ENCODE results near the gene NANS. TPM values are rescaled to one million over a fixed set of nuclear protein-coding genes. Genes with fewer than 3 reads are reported as not detected.
"Not testable (repeated sequence)": the region's sequence is repeated elsewhere in the genome, so short reads cannot be mapped to it uniquely, and the experiment has no call there.

NANS gene
- total RNA-seq, 1 donor from 2014 or later, result 41.4 TPM

DNA sequence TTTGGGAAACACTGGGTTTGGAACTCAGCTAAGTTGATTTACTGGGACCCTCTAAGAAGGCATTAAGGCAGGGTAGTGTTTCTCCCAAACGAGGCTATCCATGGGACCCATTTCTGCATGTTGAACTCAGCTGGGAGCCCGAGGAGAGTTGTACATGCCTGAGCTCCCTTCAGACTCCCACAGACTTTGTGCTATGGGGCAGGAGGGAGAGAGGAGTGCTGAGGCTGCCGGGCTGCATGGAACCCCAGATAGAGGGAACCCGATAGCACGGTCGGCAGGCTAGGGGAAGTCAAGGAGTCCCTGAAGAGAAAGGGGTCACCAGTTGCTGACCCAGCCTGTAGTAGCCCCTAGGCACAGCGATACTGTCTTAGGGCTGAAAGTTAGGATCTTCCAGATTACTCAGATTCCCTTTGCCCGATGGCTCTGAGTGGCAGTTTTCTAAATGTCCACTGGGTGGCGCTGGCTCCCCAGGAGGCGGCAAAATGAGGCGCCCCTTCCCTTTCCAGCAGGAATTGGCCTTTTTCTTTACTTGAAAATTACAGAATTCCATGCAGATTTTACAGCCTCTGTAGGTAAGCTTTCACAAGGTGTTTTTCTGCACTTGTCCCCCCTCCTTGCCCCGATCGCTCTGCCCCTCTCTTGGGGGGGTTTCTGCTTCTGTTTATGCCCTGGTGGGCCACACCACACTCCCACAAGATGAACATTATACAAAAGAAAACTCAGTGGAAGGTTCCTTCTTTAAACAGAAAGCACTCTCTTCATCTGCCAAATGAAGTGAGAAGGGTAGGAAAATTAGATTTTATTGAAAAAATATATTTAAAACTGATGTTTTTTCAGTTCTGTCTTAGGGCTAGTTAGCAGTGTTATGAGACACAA lies 17.8 kb downstream of the NANS start:
- Mint-ChIP-seq H3K4me3 (ENCODE audit: unreplicated experiment) (no peak overlapping the region), H3K9me3 (ENCODE audit: unreplicated experiment) (no peaks in the 10 kb centered on the region), H3K4me1 (ENCODE audit: unreplicated experiment) (peaks cover 5% of the 10 kb centered on the region), H3K27ac (ENCODE audit: unreplicated experiment) (no peak overlapping the region), H3K36me3 (ENCODE audit: low read depth, unreplicated experiment) (peaks cover 11% of the 10 kb centered on the region), H3K27me3 (ENCODE audit: unreplicated experiment) (peaks cover 2% of the 10 kb centered on the region)
- DNase-seq (ENCODE audit: low spot score), result peak; percentile 82
- TF ChIP-seq, protein P1, sequence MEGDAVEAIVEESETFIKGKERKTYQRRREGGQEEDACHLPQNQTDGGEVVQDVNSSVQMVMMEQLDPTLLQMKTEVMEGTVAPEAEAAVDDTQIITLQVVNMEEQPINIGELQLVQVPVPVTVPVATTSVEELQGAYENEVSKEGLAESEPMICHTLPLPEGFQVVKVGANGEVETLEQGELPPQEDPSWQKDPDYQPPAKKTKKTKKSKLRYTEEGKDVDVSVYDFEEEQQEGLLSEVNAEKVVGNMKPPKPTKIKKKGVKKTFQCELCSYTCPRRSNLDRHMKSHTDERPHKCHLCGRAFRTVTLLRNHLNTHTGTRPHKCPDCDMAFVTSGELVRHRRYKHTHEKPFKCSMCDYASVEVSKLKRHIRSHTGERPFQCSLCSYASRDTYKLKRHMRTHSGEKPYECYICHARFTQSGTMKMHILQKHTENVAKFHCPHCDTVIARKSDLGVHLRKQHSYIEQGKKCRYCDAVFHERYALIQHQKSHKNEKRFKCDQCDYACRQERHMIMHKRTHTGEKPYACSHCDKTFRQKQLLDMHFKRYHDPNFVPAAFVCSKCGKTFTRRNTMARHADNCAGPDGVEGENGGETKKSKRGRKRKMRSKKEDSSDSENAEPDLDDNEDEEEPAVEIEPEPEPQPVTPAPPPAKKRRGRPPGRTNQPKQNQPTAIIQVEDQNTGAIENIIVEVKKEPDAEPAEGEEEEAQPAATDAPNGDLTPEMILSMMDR (IDR thresholded peaks at IDR 0.05; ENCODE audit: unreplicated experiment), result peak; percentile 97

DNA sequence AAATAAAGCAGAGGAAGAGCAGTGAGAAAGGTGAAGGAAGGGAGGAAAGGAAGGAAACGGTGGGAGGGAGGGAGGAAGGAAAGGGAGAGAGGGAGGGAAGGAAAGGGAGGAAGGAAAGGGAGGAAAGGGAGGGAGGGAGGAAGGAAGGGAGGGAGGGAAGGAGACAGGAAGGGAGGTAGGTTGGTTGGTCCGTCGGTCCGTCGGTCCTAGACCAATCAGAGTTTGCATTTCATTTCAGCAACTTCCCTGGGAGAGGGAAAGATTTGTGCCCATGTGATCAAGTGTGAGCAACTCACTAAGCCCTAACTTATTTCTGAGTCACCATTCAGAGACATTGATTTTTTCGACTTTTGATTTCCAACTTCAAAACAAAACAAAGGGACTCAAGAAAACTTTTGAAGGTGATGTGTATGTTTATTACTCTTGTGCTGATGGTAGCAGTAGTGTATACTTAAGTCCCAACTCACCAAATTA lies 18.8 kb downstream of the NANS start:
- Mint-ChIP-seq H3K27me3 (ENCODE audit: unreplicated experiment) (peaks cover 2% of the 10 kb centered on the region), H3K4me3 (ENCODE audit: unreplicated experiment) (no peak overlapping the region), H3K9me3 (ENCODE audit: unreplicated experiment) (no peaks in the 10 kb centered on the region), H3K36me3 (ENCODE audit: low read depth, unreplicated experiment) (peaks cover 15% of the 10 kb centered on the region), H3K27ac (ENCODE audit: unreplicated experiment) (no peak overlapping the region), H3K4me1 (ENCODE audit: unreplicated experiment) (peaks cover 5% of the 10 kb centered on the region)
- TF ChIP-seq, protein P1 (IDR thresholded peaks at IDR 0.05; ENCODE audit: unreplicated experiment), result no peak
- no peak for DNase-seq (ENCODE audit: low spot score)

DNA sequence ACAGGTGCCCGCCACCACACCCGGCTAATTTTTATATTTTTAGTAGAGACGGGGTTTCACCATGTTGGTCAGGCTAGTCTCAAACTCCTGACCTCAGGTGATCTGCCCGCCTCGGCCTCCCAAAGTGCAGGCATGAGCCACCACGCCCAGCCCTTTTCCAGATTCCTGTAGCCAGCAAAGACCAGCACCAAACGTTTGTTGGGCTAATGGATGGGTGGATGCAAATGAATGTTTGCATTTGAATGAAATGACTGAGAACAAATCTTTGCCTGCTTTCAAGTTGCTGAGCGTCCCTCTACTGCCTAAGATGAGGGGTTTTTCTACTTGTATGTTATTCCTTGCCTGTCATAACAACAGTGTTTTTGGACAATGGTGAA lies 20.0 kb downstream of the NANS start:
- not testable (repeated sequence) for H3K4me3 Mint-ChIP-seq (ENCODE audit: unreplicated experiment); H3K27ac Mint-ChIP-seq (ENCODE audit: unreplicated experiment); DNase-seq (ENCODE audit: low spot score); H3K27me3 Mint-ChIP-seq (ENCODE audit: unreplicated experiment); H3K4me1 Mint-ChIP-seq (ENCODE audit: unreplicated experiment); H3K9me3 Mint-ChIP-seq (ENCODE audit: unreplicated experiment)
- peaks cover 15% of the 10 kb centered on the region for H3K36me3 Mint-ChIP-seq (ENCODE audit: low read depth, unreplicated experiment)

DNA sequence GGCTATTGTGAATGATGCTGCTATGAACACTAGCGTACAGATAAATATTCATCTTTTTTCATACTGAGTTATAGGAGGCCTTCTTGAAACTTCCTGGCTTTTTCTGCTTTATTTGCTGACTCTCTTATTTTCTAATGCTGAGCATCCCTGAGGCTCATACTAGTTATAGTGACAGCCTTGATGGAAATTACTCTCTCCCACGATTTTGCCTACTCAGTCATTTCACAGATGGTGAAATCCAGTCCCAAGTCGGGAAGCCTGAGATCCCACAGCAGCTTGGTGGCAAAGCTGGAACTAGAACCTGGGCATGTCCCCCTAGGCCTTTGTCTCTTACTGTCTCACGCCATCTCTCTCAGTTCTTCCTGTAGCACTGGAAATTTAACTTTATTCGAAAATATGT lies 22.4 kb downstream of the NANS start:
- Mint-ChIP-seq H3K4me1 (ENCODE audit: unreplicated experiment) (peaks cover 13% of the 10 kb centered on the region), H3K27ac (ENCODE audit: unreplicated experiment) (no peak overlapping the region)

DNA sequence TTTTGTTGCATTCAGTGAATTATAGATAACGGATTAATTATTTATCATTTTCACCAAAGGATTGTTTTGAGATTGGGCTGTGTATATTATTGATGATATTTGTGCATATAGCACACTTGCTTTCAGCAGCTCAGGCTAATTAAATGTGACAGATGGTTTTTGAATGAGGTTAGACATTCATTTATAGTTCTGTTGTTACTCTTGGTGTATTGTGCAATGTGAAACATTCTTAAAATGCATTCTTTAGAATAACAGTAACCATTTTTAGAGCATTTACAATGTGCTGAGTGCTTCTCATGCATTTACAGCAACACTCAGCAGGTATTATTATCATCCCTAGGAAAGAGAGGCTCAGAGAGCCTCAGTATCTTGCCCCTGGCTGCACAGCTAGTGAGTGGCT lies 23.8 kb downstream of the NANS start:
- no peak overlapping the region for H3K4me3 Mint-ChIP-seq (ENCODE audit: unreplicated experiment)
- H3K4me1 Mint-ChIP-seq (ENCODE audit: unreplicated experiment), result peaks cover 7% of the 10 kb centered on the region
- no peaks in the 10 kb centered on the region for H3K27me3 Mint-ChIP-seq (ENCODE audit: unreplicated experiment)
- peaks cover 15% of the 10 kb centered on the region for H3K36me3 Mint-ChIP-seq (ENCODE audit: low read depth, unreplicated experiment)
- DNase-seq (ENCODE audit: low spot score), result no peak
- H3K27ac Mint-ChIP-seq (ENCODE audit: unreplicated experiment), result no peak overlapping the region
- no peaks in the 10 kb centered on the region for H3K9me3 Mint-ChIP-seq (ENCODE audit: unreplicated experiment)
- TF ChIP-seq, protein P1 (IDR thresholded peaks at IDR 0.05; ENCODE audit: unreplicated experiment), result no peak

More for the DNA sequence above, 22.4 kb downstream of the NANS start:
- Mint-ChIP-seq H3K9me3 (ENCODE audit: unreplicated experiment) (no peaks in the 10 kb centered on the region), H3K27me3 (ENCODE audit: unreplicated experiment) (no peaks in the 10 kb centered on the region), H3K36me3 (ENCODE audit: low read depth, unreplicated experiment) (peaks cover 15% of the 10 kb centered on the region), H3K4me3 (ENCODE audit: unreplicated experiment) (no peak overlapping the region)
- DNase-seq (ENCODE audit: low spot score), result no peak
- TF ChIP-seq, protein P1 (IDR thresholded peaks at IDR 0.05; ENCODE audit: unreplicated experiment), result no peak
